GM19023 (cell line): ENCODE data around the gene STK36.

ENCODE experiments used
- ATAC-seq: cut with Tn5 transposase; IDR thresholded peaks from one replicate; pipeline ENCODE4 v1.9.1; 2021; ENCODE audit warnings: mild to moderate bottlenecking, moderate library complexity; ENCODE audit not compliant: unreplicated experiment

STK36 gene

GRCh38 chr2:218671654-218672566 is at the start of gene STK36, which contains the start of gene RNF25:
STK36 (plus strand) TSS chr2:218672086; CDS start chr2:218672830, 744 bp downstream.
RNF25 (minus strand) TSS chr2:218672002; CDS start chr2:218671970, 32 bp downstream.
- peak; percentile 97 for ATAC-seq

GRCh38 chr2:218622606-218623365 is 49.1 kb upstream of the STK36 start:
- no peak for ATAC-seq

GRCh38 chr2:218623366-218623705 is 48.5 kb upstream of the STK36 start:
- ATAC-seq = no peak

GRCh38 chr2:218626369-218626768 is 45.5 kb upstream of the STK36 start:
- no peak for ATAC-seq

- no peak for ATAC-seq
Observed at GRCh38 chr2:218627939-218628338, 43.9 kb upstream of the STK36 start.

- ATAC-seq = no peak
Observed at GRCh38 chr2:218631837-218632236, 40.0 kb upstream of the STK36 start.

GRCh38 chr2:218635719-218636118 is 36.2 kb upstream of the STK36 start:
- no peak for ATAC-seq

- no peak for ATAC-seq
Observed at GRCh38 chr2:218638372-218638771, 33.5 kb upstream of the STK36 start.

GRCh38 chr2:218642121-218642656 is 29.7 kb upstream of the STK36 start:
- no peak for ATAC-seq

GRCh38 chr2:218642786-218643185 is 29.1 kb upstream of the STK36 start:
- ATAC-seq = no peak

- ATAC-seq = no peak
Observed at GRCh38 chr2:218643751-218644310, 28.1 kb upstream of the STK36 start.

GRCh38 chr2:218644721-218645120 is 27.2 kb upstream of the STK36 start:
- ATAC-seq = no peak

GRCh38 chr2:218645126-218645525 is 26.8 kb upstream of the STK36 start:
- no peak for ATAC-seq

GRCh38 chr2:218648088-218648786 is 23.6 kb upstream of the STK36 start:
- no peak for ATAC-seq

- ATAC-seq = no peak
Observed at GRCh38 chr2:218648787-218649100, 23.1 kb upstream of the STK36 start.

- no peak for ATAC-seq
Observed at GRCh38 chr2:218655751-218656150, 16.1 kb upstream of the STK36 start.

- peak; percentile 41 for ATAC-seq
Observed at GRCh38 chr2:218658671-218659257, 13.1 kb upstream of the STK36 start.

- ATAC-seq = peak; percentile 93
Observed at GRCh38 chr2:218659258-218659987, 12.5 kb upstream of the STK36 start, which contains the start of the genes BCS1L and ZNF142. BCS1L (plus strand) TSS chr2:218659683; CDS start chr2:218660988, 1,305 bp downstream. ZNF142 (minus strand) TSS chr2:218659623; CDS start chr2:218656429, 3,194 bp downstream.

- ATAC-seq = no peak
Observed at GRCh38 chr2:218659988-218660358, 11.9 kb upstream of the STK36 start.

- ATAC-seq = no peak
Observed at GRCh38 chr2:218662377-218662776, 9.5 kb upstream of the STK36 start.
